ENCODE measurements around the gene FRYL.

FRYL gene

DNA sequence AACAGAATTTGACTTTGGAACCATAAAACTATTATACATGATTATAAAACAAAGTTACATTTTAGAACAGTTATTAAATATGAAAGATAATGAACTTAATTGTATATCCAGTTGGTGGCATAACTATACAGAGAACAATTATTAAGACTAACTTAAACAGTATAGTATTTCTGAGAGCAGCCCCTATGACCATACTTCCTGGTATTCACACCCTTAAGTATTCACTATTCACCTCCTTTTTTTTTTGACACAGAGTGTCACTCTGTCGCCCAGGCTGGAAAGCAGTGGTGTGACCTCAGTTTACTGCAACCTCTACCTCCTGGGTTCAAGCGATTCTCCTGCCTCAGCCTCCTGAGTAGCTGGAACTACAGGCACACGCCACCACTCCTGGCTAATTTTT is 74.5 kb downstream of the FRYL start:
- Histone ChIP-seq H3K9ac (ENCODE audit: low read length) (no peak overlapping the region), H2BK12ac (ENCODE audit: low read length) (no peak overlapping the region), H2BK120ac (ENCODE audit: insufficient read depth, low read length, poor library complexity) (no peak overlapping the region), H3K4me1 (ENCODE audit: control insufficient read depth in 1 of 2, insufficient read depth in 2 of 2, low read length in 2 of 2) (no peaks in the 10 kb centered on the region), H3K27me3 (ENCODE audit: insufficient read depth, low read length) (no peaks in the 10 kb centered on the region), H2BK5ac (ENCODE audit: low read depth, low read length, poor library complexity) (no peak overlapping the region), H3K9me3 (ENCODE audit: insufficient read depth, low read depth, low read length) (no peaks in the 10 kb centered on the region), H2AK5ac (ENCODE audit: low read length) (no peak overlapping the region), H3K4me3 (ENCODE audit: low read depth, low read length) (no peak overlapping the region), H3K4ac (ENCODE audit: low read depth, low read length) (no peak overlapping the region), H2AFZ (ENCODE audit: insufficient read depth, low read length, poor library complexity) (no peak overlapping the region), H3K79me1 (ENCODE audit: low read length) (no peaks in the 10 kb centered on the region), H3K14ac (ENCODE audit: low read length) (no peak overlapping the region), H3K79me2 (ENCODE audit: control insufficient read depth, insufficient read depth, low read length, poor library complexity) (no peaks in the 10 kb centered on the region), H3K18ac (ENCODE audit: low read length) (no peak overlapping the region), H4K91ac (ENCODE audit: low read depth, low read length) (no peak overlapping the region), H3K23ac (ENCODE audit: low read length) (no peak overlapping the region), H4K12ac (ENCODE audit: low read depth, low read length) (no peak overlapping the region), H3K36me3 (ENCODE audit: control insufficient read depth in 1 of 2, insufficient read depth in 2 of 2, low read length in 2 of 2) (peaks cover 0 to 2% of the 10 kb centered on the region in 2 experiments), H3K27ac (ENCODE audit: low read depth, low read length) (no peak overlapping the region), H3K4me2 (ENCODE audit: low read length) (no peak overlapping the region), H4K8ac (ENCODE audit: low read depth, low read length) (no peak overlapping the region)
- DNase-seq: no peak
- no CpG with 5 or more reads among the region's 3 CpGs for WGBS (ENCODE audit: extremely low coverage, insufficient coverage, insufficient read length)

DNA sequence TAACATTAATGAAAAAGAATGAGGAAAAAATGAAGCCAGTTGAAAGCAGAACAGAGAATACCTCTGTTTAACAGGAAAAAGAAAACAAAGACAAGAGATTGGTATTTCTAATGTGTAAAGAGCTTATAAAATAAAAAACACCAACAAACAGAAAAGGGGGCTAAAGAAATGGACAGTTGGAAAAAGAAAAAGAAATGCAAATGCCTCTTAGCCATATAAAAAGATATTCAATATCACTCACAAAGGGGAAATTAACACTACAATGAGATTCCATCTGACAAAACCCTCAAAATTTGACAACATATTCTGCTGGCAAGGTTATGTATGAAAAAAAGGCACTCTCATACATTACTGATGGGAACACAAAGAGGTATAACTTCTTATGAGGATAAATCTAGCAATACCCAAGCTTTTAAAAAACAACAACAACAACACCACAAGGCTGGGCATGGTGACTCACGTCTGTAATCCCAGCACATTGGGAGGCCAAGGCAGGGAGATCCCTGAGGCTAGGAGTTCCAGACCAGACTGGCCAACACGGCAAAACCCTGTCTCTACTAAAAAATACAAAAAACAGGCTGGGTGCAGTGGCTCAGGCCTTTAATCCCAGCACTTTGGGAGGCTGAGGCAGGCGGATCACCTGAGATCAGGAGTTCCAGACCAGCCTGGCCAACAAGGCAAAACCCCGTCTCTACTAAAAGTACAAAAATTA is 75.8 kb downstream of the FRYL start:
- no peak overlapping the region for H3K4ac ChIP-seq (ENCODE audit: low read depth, low read length)
- no peak overlapping the region for H3K4me2 ChIP-seq (ENCODE audit: low read length)
- no peak overlapping the region for H2BK12ac ChIP-seq (ENCODE audit: low read length)

DNA sequence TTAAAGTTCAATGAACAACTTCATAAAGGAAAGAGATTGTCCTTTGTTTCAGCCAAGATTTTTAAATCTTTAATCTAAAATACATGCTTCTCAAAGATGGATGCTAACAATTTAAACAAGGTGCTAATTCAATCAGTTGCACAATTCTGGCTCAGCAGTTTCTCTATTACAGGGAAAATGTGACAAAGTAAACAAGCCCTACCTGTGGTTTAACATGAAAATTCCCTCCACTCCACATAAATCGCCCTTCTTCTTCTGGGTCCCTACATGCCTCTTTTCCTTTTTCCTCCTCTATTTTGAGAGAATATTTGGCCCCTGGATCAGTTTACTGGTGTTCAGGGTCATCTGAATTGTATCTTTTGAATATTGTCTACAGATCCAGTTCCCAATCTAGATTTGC is 80.6 kb downstream of the FRYL start:
- Histone ChIP-seq H4K91ac (ENCODE audit: low read depth, low read length) (no peak overlapping the region), H4K12ac (ENCODE audit: low read depth, low read length) (no peak overlapping the region), H3K14ac (ENCODE audit: low read length) (no peak overlapping the region), H3K9me3 (ENCODE audit: insufficient read depth, low read depth, low read length) (no peaks in the 10 kb centered on the region), H3K4ac (ENCODE audit: low read depth, low read length) (no peak overlapping the region), H3K27me3 (ENCODE audit: insufficient read depth, low read length) (no peaks in the 10 kb centered on the region), H2BK5ac (ENCODE audit: low read depth, low read length, poor library complexity) (no peak overlapping the region), H3K79me1 (ENCODE audit: low read length) (no peaks in the 10 kb centered on the region), H3K36me3 (ENCODE audit: control insufficient read depth in 1 of 2, insufficient read depth in 2 of 2, low read length in 2 of 2) (no peaks in the 10 kb centered on the region), H3K27ac (ENCODE audit: low read depth, low read length) (peak overlapping the region; percentile 60), H3K23ac (ENCODE audit: low read length) (no peak overlapping the region), H4K8ac (ENCODE audit: low read depth, low read length) (no peak overlapping the region), H2BK12ac (ENCODE audit: low read length) (no peak overlapping the region), H3K4me2 (ENCODE audit: low read length) (peak overlapping the region; percentile 44), H2AK5ac (ENCODE audit: low read length) (no peak overlapping the region), H2AFZ (ENCODE audit: insufficient read depth, low read length, poor library complexity) (no peak overlapping the region), H3K9ac (ENCODE audit: low read length) (no peak overlapping the region), H3K79me2 (ENCODE audit: control insufficient read depth, insufficient read depth, low read length, poor library complexity) (no peaks in the 10 kb centered on the region), H2BK120ac (ENCODE audit: insufficient read depth, low read length, poor library complexity) (no peak overlapping the region), H3K4me1 (ENCODE audit: control insufficient read depth in 1 of 2, insufficient read depth in 2 of 2, low read length in 2 of 2) (peaks cover 2 to 6% of the 10 kb centered on the region in 2 experiments), H3K18ac (ENCODE audit: low read length) (no peak overlapping the region), H3K4me3 (ENCODE audit: low read depth, low read length) (no peak overlapping the region)
- no CpG with 5 or more reads among the region's 1 CpG for WGBS (ENCODE audit: extremely low coverage, insufficient coverage, insufficient read length)
- DNase-seq: peak in 1 of 2 donors; percentile 13

More for the DNA sequence above, 75.8 kb downstream of the FRYL start:
- Histone ChIP-seq H4K12ac (ENCODE audit: low read depth, low read length) (no peak overlapping the region), H3K9me3 (ENCODE audit: insufficient read depth, low read depth, low read length) (no peaks in the 10 kb centered on the region), H3K23ac (ENCODE audit: low read length) (no peak overlapping the region), H3K79me2 (ENCODE audit: control insufficient read depth, insufficient read depth, low read length, poor library complexity) (no peaks in the 10 kb centered on the region), H3K27ac (ENCODE audit: low read depth, low read length) (no peak overlapping the region), H3K4me1 (ENCODE audit: control insufficient read depth in 1 of 2, insufficient read depth in 2 of 2, low read length in 2 of 2) (no peaks in the 10 kb centered on the region), H2AFZ (ENCODE audit: insufficient read depth, low read length, poor library complexity) (no peak overlapping the region), H2AK5ac (ENCODE audit: low read length) (no peak overlapping the region), H4K91ac (ENCODE audit: low read depth, low read length) (no peak overlapping the region), H3K14ac (ENCODE audit: low read length) (no peak overlapping the region), H4K8ac (ENCODE audit: low read depth, low read length) (no peak overlapping the region), H3K4me3 (ENCODE audit: low read depth, low read length) (no peak overlapping the region), H3K27me3 (ENCODE audit: insufficient read depth, low read length) (no peaks in the 10 kb centered on the region), H3K79me1 (ENCODE audit: low read length) (no peaks in the 10 kb centered on the region), H3K18ac (ENCODE audit: low read length) (no peak overlapping the region), H2BK5ac (ENCODE audit: low read depth, low read length, poor library complexity) (no peak overlapping the region), H3K9ac (ENCODE audit: low read length) (no peak overlapping the region), H2BK120ac (ENCODE audit: insufficient read depth, low read length, poor library complexity) (no peak overlapping the region), H3K36me3 (ENCODE audit: control insufficient read depth in 1 of 2, insufficient read depth in 2 of 2, low read length in 2 of 2) (peaks cover 0 to 2% of the 10 kb centered on the region in 2 experiments)
- WGBS (ENCODE audit: extremely low coverage, insufficient coverage, insufficient read length): no CpG with 5 or more reads among the region's 4 CpGs
- no peak for DNase-seq

DNA sequence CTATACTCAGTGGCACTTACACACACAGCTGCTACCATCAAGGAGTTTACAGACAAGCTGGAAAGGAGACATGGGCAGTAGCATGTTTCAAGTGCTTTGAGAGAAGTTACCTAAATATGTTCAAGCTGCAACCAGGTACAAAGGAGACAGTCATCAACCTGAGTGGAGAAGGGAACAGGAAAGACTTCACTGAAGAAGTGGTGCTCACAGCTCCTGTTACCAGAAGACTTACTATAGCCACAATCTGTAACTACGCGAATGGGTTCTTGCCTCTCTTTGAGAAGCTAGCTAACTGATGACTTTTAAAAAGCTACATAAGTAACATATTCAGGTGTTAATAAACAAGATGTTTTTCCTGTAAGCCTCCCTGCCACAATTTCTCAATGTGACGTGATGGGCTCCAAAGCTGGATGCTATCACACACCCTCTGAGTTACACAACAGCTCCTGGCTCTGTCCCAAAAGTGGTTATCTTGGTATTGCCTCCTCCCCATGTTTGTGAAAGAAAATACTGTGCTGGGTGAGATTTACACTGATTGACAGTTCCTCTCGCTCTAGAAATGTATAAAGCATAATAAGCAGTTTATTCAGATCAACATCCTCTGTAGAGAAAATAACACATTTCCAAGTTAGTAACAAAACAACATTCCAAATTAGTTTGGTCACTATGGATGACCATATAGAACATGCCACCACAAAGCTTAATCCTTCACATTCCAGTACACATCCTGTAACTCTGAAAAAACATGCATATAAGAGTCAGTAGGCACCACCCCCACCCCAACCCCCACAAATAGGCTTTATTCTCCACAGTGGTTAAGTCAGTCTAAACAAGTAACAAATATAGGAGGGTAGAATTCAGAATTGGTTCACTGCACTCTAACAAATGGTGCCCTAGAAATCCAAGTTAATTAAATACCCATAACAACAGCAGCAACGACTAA is 81.8 kb downstream of the FRYL start:
- Histone ChIP-seq H2BK5ac (ENCODE audit: low read depth, low read length, poor library complexity) (no peak overlapping the region), H3K18ac (ENCODE audit: low read length) (no peak overlapping the region), H3K14ac (ENCODE audit: low read length) (no peak overlapping the region), H3K27me3 (ENCODE audit: insufficient read depth, low read length) (no peaks in the 10 kb centered on the region), H3K4me2 (ENCODE audit: low read length) (no peak overlapping the region), H2BK12ac (ENCODE audit: low read length) (no peak overlapping the region), H2AK5ac (ENCODE audit: low read length) (no peak overlapping the region), H4K12ac (ENCODE audit: low read depth, low read length) (no peak overlapping the region), H3K27ac (ENCODE audit: low read depth, low read length) (no peak overlapping the region), H3K9me3 (ENCODE audit: insufficient read depth, low read depth, low read length) (no peaks in the 10 kb centered on the region), H3K4ac (ENCODE audit: low read depth, low read length) (no peak overlapping the region), H3K79me2 (ENCODE audit: control insufficient read depth, insufficient read depth, low read length, poor library complexity) (no peaks in the 10 kb centered on the region), H2AFZ (ENCODE audit: insufficient read depth, low read length, poor library complexity) (no peak overlapping the region), H4K8ac (ENCODE audit: low read depth, low read length) (no peak overlapping the region), H3K4me1 (ENCODE audit: control insufficient read depth in 1 of 2, insufficient read depth in 2 of 2, low read length in 2 of 2) (peaks cover 2 to 6% of the 10 kb centered on the region in 2 experiments), H3K36me3 (ENCODE audit: control insufficient read depth in 1 of 2, insufficient read depth in 2 of 2, low read length in 2 of 2) (no peaks in the 10 kb centered on the region), H2BK120ac (ENCODE audit: insufficient read depth, low read length, poor library complexity) (no peak overlapping the region), H3K9ac (ENCODE audit: low read length) (no peak overlapping the region), H3K79me1 (ENCODE audit: low read length) (no peaks in the 10 kb centered on the region), H4K91ac (ENCODE audit: low read depth, low read length) (no peak overlapping the region), H3K23ac (ENCODE audit: low read length) (no peak overlapping the region), H3K4me3 (ENCODE audit: low read depth, low read length) (no peak overlapping the region)
- no CpG with 5 or more reads among the region's 5 CpGs for WGBS (ENCODE audit: extremely low coverage, insufficient coverage, insufficient read length)
- DNase-seq: peak; percentile 82 to 94

Measured in trophoblast cell (in vitro differentiated cells and primary cell).